HT1080 (cell line): Measurements from ENCODE around the gene MCAT. TPM values are rescaled to one million over a fixed set of nuclear protein-coding genes. Genes with fewer than 3 reads are reported as not detected.
A peak's percentile ranks its signal among the peaks of the same experiment; 100 is the strongest.

Source experiments
- DNase-seq: peaks from one replicate; pipeline ENCODE4 v3.0.0-alpha.2; 2015; ENCODE audit warnings: low read depth
- polyA plus RNA-seq, 2 experiments: library from polyadenylated mRNA; depleted of rRNA; stranded (reverse); fragments of >200 nt; gene quantifications; 2 replicates each; pipeline ENCODE4 v1.2.3, GENCODE V29; 2015
- total RNA-seq: library from RNA; depleted of rRNA; stranded (reverse); fragments of >200 nt; shearing (Covaris generic); gene quantifications from 2 replicates; pipeline ENCODE4 v1.2.3, GENCODE V29; 2014; rRNA removed

The MCAT gene, protein sequence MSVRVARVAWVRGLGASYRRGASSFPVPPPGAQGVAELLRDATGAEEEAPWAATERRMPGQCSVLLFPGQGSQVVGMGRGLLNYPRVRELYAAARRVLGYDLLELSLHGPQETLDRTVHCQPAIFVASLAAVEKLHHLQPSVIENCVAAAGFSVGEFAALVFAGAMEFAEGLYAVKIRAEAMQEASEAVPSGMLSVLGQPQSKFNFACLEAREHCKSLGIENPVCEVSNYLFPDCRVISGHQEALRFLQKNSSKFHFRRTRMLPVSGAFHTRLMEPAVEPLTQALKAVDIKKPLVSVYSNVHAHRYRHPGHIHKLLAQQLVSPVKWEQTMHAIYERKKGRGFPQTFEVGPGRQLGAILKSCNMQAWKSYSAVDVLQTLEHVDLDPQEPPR
- total RNA-seq = 22.5 and 34.6 TPM in 2 replicates
- 23.0 and 24.4 TPM in 2 replicates for polyA plus RNA-seq (2015; cell fraction: cytosol; rRNA removed)
- 13.7 and 16.5 TPM in 2 replicates for polyA plus RNA-seq (2015; cell fraction: nucleus; rRNA removed)

DNA sequence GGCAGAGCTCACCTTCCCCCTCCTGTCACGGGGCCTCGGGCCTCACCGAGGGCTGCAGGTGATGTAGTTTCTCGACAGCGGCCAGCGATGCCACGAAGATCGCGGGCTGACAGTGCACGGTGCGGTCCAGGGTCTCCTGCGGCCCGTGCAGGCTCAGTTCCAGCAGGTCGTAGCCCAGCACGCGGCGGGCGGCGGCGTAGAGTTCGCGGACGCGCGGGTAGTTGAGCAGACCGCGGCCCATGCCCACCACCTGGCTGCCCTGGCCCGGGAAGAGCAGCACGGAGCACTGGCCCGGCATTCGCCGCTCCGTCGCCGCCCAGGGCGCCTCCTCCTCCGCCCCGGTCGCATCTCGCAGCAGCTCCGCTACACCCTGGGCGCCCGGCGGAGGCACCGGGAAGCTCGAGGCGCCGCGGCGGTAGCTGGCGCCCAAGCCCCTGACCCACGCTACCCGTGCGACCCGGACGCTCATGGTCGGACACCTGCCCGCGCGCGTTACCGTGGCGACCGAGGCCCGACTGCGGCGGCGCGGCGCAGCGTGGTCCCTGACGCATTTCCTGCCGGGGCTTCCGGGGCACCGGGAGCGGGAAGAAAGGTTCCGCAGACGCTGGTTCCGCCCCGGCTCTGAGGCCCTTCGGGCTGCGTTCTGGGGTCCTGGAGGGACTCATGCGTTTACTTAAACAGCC, at the start of gene MCAT:
Gene MCAT (minus strand): TSS at position 519 of the 683 bp plus-strand sequence. CDS start 50 bp downstream, at position 469.
- DNase-seq = peak; percentile 77

DNA sequence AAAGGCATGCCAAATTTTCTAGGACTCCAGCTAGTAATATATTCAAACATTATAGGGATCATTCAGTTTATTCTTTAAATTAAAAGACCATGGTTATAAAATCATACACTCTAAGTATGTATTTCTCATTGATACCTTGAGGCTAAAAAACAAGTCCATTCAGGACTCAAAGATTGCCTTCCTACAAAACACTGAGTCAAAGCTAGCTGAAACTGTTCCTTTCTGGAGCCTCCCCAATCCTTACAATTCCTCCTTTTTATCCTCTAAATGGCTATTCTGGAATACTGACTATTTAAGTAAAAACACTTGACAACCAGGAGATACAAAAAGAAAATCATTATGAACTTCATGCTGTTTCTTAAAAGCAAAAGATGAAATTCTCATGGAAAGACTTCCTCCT, 48.6 kb upstream of the MCAT start:
- DNase-seq = no peak

DNA sequence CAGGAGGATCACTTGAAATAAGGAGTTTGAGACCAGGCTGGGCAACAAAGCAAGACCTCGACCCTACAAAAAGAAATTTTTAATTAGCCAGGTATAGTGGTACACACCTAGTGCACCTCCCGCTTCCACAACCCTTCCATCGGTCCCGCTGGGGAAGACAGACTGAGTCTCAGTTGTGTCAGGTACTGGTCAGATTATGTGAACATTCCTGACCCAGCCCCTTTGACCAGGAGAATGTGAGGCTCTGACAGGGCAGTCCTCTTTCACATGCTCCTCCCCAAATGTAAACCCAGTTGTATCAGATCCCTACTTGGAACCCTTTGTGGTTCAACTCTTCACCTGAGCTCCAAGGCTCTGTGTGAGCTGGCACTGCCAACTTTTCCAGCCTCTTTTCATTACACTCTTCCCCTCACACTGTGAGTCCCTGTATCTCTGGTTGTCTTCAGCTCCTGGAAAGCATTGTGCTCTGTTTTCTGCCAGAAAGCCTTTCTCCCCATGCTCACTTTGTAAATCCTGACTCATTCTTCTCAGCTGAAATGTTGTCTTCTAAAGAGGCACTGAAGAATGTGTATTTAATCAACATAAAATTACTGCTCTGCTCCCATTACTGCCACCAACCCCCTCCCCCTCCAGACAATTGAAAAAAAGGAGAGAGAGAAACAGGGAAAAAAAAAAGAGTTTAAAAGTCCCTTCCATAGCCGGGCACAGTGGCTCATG, 45.8 kb upstream of the MCAT start:
- DNase-seq = no peak

GRCh38 chr22:43187171-43188099, 44.2 kb upstream of the MCAT start:
- peak; percentile 95 for DNase-seq

- peak; percentile 23 for DNase-seq
Measured at GRCh38 chr22:43186272-43187170, 43.3 kb upstream of the MCAT start, which contains the start of gene TTLL12. TTLL12 (minus strand) TSS chr22:43187134; CDS start chr22:43187069, 65 bp downstream.

DNA sequence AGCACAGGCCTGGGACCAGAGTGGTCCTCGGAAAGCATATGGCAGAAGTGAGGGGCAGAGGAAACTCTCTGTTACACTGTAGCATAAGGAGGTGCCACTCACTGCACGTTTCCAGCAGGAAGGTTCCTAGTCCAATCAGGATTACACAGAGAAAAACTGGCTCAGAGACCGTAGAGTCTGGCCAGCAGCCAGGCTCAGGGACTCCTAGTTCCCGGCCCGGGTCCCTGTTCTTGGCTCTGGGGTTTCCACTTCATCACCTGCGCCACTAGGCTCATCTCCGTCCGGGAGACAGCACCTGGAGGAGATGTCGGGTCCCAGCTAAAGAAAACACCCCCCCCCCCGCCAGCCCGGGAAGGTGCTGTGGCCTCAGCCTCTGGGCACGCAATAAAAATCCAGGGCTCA, 42.7 kb upstream of the MCAT start:
- DNase-seq = peak; percentile 15

DNA sequence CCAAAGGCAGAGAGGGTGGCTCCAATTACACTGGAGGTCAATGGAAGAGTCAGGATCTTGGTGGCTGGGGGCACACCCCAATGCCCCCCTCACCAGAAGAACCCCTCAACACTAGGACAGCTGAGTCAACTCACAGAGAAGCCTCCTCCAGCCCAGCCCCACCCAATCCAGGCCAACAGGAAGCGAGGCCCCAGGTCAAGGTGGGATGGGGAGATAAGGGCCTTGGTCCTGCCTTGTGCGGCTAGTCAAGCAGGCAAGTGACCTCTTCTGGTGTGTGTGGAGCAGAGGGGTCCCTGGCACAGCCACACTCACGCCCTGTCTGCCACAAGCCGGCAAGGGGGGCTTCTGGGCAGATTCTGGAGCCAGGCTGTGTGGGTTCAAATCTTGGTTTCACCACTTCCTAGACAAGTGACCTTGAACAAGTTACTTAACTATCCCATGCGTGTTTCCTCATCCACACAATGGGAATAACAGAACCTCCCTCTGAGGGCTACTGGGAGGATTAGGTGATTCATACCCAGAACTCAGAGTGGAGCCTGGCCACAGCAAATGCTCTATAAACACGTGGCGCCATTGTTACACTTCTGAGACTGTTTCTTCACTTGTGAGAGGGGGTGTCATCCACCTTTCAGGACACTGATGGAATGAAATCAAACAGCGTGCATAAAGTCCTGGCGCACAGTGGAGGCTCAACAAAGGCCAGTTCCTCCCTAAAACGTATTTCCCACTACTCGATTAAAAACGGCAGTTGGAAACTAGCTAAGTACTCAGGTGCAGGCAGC, 40.5 kb upstream of the MCAT start:
- peak; percentile 74 for DNase-seq

GRCh38 chr22:43182726-43183125, 39.5 kb upstream of the MCAT start:
- DNase-seq = no peak

- no peak for DNase-seq
Measured at GRCh38 chr22:43182118-43182517, 38.9 kb upstream of the MCAT start.

GRCh38 chr22:43181321-43182076, 38.3 kb upstream of the MCAT start:
- DNase-seq = no peak

DNA sequence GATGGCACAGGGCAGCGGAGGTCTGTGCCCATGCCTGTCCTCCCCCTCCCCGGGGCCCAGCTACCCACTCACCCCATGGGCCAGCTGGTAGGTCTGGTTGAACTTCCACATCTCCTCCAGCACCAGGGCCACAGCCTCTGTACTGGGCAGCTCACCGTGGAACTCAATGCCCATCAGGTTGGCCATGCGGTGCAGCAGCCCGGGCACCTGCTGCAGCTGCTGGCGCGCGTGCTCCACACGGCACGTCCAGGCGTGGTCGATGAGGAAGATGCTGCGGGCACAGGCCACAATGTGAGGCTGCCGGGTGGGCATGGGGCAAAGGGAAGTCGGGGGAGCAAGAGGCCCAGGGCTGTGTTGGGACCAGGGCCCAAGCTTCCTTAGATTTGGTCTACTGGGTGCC, 37.5 kb upstream of the MCAT start:
- DNase-seq = no peak

DNA sequence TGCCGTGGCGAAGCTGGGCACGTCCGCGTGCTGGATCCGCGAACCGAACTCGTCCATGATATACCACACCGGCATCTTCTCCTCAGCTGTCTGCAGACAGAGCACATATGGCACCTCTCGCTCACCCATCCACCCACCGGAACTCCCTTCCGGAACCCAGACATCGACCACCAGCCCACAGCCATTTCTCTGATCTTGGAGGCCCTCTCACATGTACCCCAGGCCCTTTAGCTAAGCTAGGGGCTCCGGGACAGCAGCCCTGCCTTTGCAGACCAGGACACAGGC, 36.7 kb upstream of the MCAT start:
- DNase-seq = no peak

- DNase-seq = no peak
Measured at GRCh38 chr22:43179146-43179910, 36.1 kb upstream of the MCAT start.

- DNase-seq = no peak
Measured at GRCh38 chr22:43177479-43177878, 34.3 kb upstream of the MCAT start.

DNA sequence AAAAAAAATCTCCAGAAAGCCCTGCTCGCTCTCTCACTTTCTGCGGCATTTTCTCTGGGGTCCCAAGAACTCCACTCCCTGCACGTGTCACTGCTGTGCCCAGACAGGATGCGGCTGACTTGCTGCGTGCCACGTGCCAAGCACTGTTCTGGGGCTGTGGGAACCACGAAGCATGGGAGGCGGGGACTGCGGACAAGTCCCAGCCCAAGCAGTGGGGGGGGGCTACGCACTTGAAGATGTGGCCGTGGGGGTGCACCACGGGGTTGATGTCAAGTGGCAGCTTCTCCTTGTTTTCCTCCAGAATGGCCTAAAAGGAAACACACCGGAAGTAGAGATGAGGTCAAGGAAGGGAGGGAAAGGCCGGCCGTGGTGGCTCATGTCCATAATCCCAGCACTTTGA, 32.9 kb upstream of the MCAT start:
- no peak for DNase-seq

- DNase-seq = no peak
Measured at GRCh38 chr22:43174941-43175531, 31.8 kb upstream of the MCAT start.
